Fibroblast of lung (primary cell): Measurements from ENCODE around the gene SPDYE6.

ENCODE experiments used
- EZH2 ChIP-seq: IDR thresholded peaks from 2 replicates; pipeline ENCODE4 v1.5.1; 2012; ENCODE audit warnings: low read length, control low read depth, mild to moderate bottlenecking; ENCODE audit errors: missing control alignments
- TF ChIP-seq, protein P1 (sequence below), 2 donors: IDR thresholded peaks in 1 of 2; conservative IDR thresholded peaks in 1 of 2; 1 replicate in 1 of 2; 2 replicates in 1 of 2; pipeline ENCODE4 v1.5.1; 2011 to 2012; ENCODE audit warnings: low read length in 2 of 2, control low read depth in 1 of 2, inconsistent platforms in 1 of 2, low read depth in 1 of 2, mild to moderate bottlenecking in 1 of 2

DNA sequence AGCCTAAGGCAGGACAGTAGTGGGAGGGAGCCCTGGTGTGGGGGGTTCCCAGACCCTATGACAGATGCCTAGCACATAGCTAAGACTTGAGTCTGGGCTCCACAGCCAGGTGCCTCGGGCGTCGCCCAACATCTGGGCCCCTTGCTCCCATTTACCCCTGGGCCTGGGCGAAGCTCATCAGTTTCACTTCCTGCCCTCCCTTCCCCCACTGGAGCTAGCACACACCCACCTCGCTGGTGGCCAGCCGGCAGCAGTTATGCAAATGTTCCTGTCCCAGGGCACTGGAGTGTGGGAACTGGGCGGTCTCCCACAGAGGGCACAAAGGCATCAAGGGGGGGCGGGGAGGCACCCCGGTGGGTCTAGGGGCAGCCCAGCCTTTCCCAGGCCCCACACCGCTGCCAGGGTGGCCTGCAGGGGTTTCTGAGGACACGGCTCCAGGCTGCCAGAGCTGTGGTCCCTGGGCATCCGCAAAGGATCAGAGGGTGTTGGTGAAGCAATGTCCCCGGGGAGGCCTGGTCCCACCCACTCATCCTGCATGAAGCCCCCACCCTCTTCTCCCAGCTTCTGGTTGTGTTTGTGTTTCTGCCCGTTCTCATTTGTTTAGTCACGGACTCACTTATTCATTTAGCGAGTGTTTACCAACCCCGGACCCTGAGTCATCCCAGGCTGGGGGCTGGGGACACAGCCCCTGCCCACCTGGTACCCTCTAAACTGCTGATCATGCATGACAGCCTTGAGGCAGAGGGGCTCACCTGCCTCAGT is 49.1 kb downstream of the SPDYE6 start:
- TF ChIP-seq, protein P1, sequence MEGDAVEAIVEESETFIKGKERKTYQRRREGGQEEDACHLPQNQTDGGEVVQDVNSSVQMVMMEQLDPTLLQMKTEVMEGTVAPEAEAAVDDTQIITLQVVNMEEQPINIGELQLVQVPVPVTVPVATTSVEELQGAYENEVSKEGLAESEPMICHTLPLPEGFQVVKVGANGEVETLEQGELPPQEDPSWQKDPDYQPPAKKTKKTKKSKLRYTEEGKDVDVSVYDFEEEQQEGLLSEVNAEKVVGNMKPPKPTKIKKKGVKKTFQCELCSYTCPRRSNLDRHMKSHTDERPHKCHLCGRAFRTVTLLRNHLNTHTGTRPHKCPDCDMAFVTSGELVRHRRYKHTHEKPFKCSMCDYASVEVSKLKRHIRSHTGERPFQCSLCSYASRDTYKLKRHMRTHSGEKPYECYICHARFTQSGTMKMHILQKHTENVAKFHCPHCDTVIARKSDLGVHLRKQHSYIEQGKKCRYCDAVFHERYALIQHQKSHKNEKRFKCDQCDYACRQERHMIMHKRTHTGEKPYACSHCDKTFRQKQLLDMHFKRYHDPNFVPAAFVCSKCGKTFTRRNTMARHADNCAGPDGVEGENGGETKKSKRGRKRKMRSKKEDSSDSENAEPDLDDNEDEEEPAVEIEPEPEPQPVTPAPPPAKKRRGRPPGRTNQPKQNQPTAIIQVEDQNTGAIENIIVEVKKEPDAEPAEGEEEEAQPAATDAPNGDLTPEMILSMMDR (conservative IDR thresholded peaks at IDR 0.05 in 1 of 2, IDR thresholded peaks at IDR 0.05 in 1 of 2; ENCODE audit: low read depth in 1 of 2, low read length in 2 of 2): no peak
- TF ChIP-seq EZH2: no peak
